Measurements from ENCODE around the gene PIK3CA. TPM values are rescaled to one million over a fixed set of nuclear protein-coding genes. Genes with fewer than 3 reads are reported as not detected.

PIK3CA gene
- total RNA-seq, 1 donor from 2014 or later = 28.0 TPM

GRCh38 chr3:179286331-179286730 lies 138.2 kb downstream of the PIK3CA start:
- Histone ChIP-seq H3K9ac (ENCODE audit: low read length) (no peak overlapping the region), H3K27ac (ENCODE audit: low read depth, low read length) (no peak overlapping the region), H3K4me2 (ENCODE audit: low read length) (no peak overlapping the region), H2AFZ (ENCODE audit: low read depth, low read length) (no peak overlapping the region), H3K4me1 (ENCODE audit: insufficient read depth, low read length) (no peaks in the 10 kb centered on the region), H3K4me3 (ENCODE audit: insufficient read depth, low read depth, low read length) (no peak overlapping the region), H3K9me3 (ENCODE audit: insufficient read depth, low read depth, low read length) (no peaks in the 10 kb centered on the region), H4K20me1 (ENCODE audit: insufficient read depth, low read length) (no peaks in the 10 kb centered on the region), H3K79me2 (ENCODE audit: insufficient read depth, low read length) (no peaks in the 10 kb centered on the region), H3K36me3 (ENCODE audit: insufficient read depth, low read length) (no peaks in the 10 kb centered on the region), H3K27me3 (ENCODE audit: insufficient read depth, low read length) (no peaks in the 10 kb centered on the region)
- Mint-ChIP-seq H3K27me3 (ENCODE audit: low read depth, unreplicated experiment) (peaks cover 2% of the 10 kb centered on the region), H3K9me3 (ENCODE audit: unreplicated experiment) (no peaks in the 10 kb centered on the region), H3K36me3 (ENCODE audit: low read depth, unreplicated experiment) (no peaks in the 10 kb centered on the region), H3K27ac (ENCODE audit: unreplicated experiment) (no peak overlapping the region), H3K4me3 (ENCODE audit: unreplicated experiment) (no peak overlapping the region), H3K4me1 (ENCODE audit: low read depth, unreplicated experiment) (peaks cover 5% of the 10 kb centered on the region)
- FAIRE-seq (no peak), DNase-seq (ENCODE audit: low read depth) (no peak)
- TF ChIP-seq CTCF (IDR thresholded peaks at IDR 0.05; ENCODE audit: insufficient read depth, low read depth, low read length) (no peak), EZH2 (IDR thresholded peaks at IDR 0.05; ENCODE audit: insufficient read depth, low read length) (no peak)

GRCh38 chr3:179288845-179289244 lies 140.7 kb downstream of the PIK3CA start:
- Mint-ChIP-seq H3K4me3 (ENCODE audit: unreplicated experiment) (no peak overlapping the region), H3K36me3 (ENCODE audit: low read depth, unreplicated experiment) (no peaks in the 10 kb centered on the region), H3K27ac (ENCODE audit: unreplicated experiment) (no peak overlapping the region), H3K27me3 (ENCODE audit: low read depth, unreplicated experiment) (peaks cover 2% of the 10 kb centered on the region), H3K9me3 (ENCODE audit: unreplicated experiment) (peaks cover 4% of the 10 kb centered on the region), H3K4me1 (ENCODE audit: low read depth, unreplicated experiment) (peaks cover 9% of the 10 kb centered on the region)
- Histone ChIP-seq H3K4me1 (ENCODE audit: insufficient read depth, low read length) (no peaks in the 10 kb centered on the region), H3K36me3 (ENCODE audit: insufficient read depth, low read length) (no peaks in the 10 kb centered on the region), H2AFZ (ENCODE audit: low read depth, low read length) (no peak overlapping the region), H3K27me3 (ENCODE audit: insufficient read depth, low read length) (peaks cover 2% of the 10 kb centered on the region), H3K4me3 (ENCODE audit: insufficient read depth, low read depth, low read length) (no peak overlapping the region), H3K9me3 (ENCODE audit: insufficient read depth, low read depth, low read length) (no peaks in the 10 kb centered on the region), H4K20me1 (ENCODE audit: insufficient read depth, low read length) (no peaks in the 10 kb centered on the region), H3K27ac (ENCODE audit: low read depth, low read length) (no peak overlapping the region), H3K79me2 (ENCODE audit: insufficient read depth, low read length) (no peaks in the 10 kb centered on the region), H3K4me2 (ENCODE audit: low read length) (no peak overlapping the region), H3K9ac (ENCODE audit: low read length) (no peak overlapping the region)
- no peak for TF ChIP-seq CTCF (IDR thresholded peaks at IDR 0.05; ENCODE audit: insufficient read depth, low read depth, low read length)
- TF ChIP-seq EZH2 (IDR thresholded peaks at IDR 0.05; ENCODE audit: insufficient read depth, low read length) = no peak
- FAIRE-seq (no peak), DNase-seq (ENCODE audit: low read depth) (no peak)

- Histone ChIP-seq H3K9me3 (ENCODE audit: insufficient read depth, low read depth, low read length) (no peaks in the 10 kb centered on the region), H4K20me1 (ENCODE audit: insufficient read depth, low read length) (no peaks in the 10 kb centered on the region), H3K79me2 (ENCODE audit: insufficient read depth, low read length) (no peaks in the 10 kb centered on the region), H3K27me3 (ENCODE audit: insufficient read depth, low read length) (peaks cover 2% of the 10 kb centered on the region), H3K4me2 (ENCODE audit: low read length) (no peak overlapping the region), H3K4me3 (ENCODE audit: insufficient read depth, low read depth, low read length) (no peak overlapping the region), H3K4me1 (ENCODE audit: insufficient read depth, low read length) (no peaks in the 10 kb centered on the region), H2AFZ (ENCODE audit: low read depth, low read length) (no peak overlapping the region), H3K27ac (ENCODE audit: low read depth, low read length) (no peak overlapping the region), H3K36me3 (ENCODE audit: insufficient read depth, low read length) (no peaks in the 10 kb centered on the region), H3K9ac (ENCODE audit: low read length) (no peak overlapping the region)
- Mint-ChIP-seq H3K9me3 (ENCODE audit: unreplicated experiment) (peaks cover 4% of the 10 kb centered on the region), H3K4me1 (ENCODE audit: low read depth, unreplicated experiment) (peaks cover 9% of the 10 kb centered on the region), H3K4me3 (ENCODE audit: unreplicated experiment) (no peak overlapping the region), H3K27me3 (ENCODE audit: low read depth, unreplicated experiment) (no peaks in the 10 kb centered on the region), H3K36me3 (ENCODE audit: low read depth, unreplicated experiment) (no peaks in the 10 kb centered on the region), H3K27ac (ENCODE audit: unreplicated experiment) (no peak overlapping the region)
- no peak for DNase-seq (ENCODE audit: low read depth)
- no peak for FAIRE-seq
- TF ChIP-seq EZH2 (IDR thresholded peaks at IDR 0.05; ENCODE audit: insufficient read depth, low read length) = no peak
- no peak for TF ChIP-seq CTCF (IDR thresholded peaks at IDR 0.05; ENCODE audit: insufficient read depth, low read depth, low read length)
Measured at GRCh38 chr3:179289295-179289694, 141.1 kb downstream of the PIK3CA start.

Other genes with a start within 250 kb of the PIK3CA start
- gene ZMAT3, start 76.5 kb upstream of the PIK3CA start, total RNA-seq = 89.1 and 89.6 TPM in 2 replicates
- 0.75 and 1.7 TPM in 2 replicates for gene KCNMB3, start 102.8 kb downstream of the PIK3CA start, total RNA-seq
- gene ZNF639, start 174.7 kb downstream of the PIK3CA start, total RNA-seq = 34.4 and 36.1 TPM in 2 replicates
- 53.1 and 57.7 TPM in 2 replicates for gene MFN1, start 199.4 kb downstream of the PIK3CA start, total RNA-seq